H9 (cell line): Measurements from ENCODE around the gene EPB41. TPM values are rescaled to one million over a fixed set of nuclear protein-coding genes. Genes with fewer than 3 reads are reported as not detected.

Experiments
- DNase-seq: peaks from one replicate; pipeline ENCODE4 v3.0.0-alpha.2; 2017
- H2AFZ ChIP-seq: one replicate; pipeline ENCODE4 v1.6.1; 2013; ENCODE audit warnings: mild to moderate bottlenecking, low read length, control low read depth, moderate library complexity
- H2AK5ac ChIP-seq: 2 replicates; pipeline ENCODE4 v1.6.1; 2013; ENCODE audit warnings: low read length, control low read depth, mixed read lengths; ENCODE audit not compliant: insufficient read length
- H2BK120ac ChIP-seq: one replicate; pipeline ENCODE4 v1.6.1; 2013; ENCODE audit warnings: low read depth, mild to moderate bottlenecking, low read length, control low read depth, inconsistent platforms; ENCODE audit not compliant: poor library complexity, severe bottlenecking
- H2BK12ac ChIP-seq: 2 replicates; pipeline ENCODE4 v1.6.1; 2013; ENCODE audit warnings: low read length, control low read depth, mixed read lengths, low read depth; ENCODE audit not compliant: insufficient read length
- H2BK15ac ChIP-seq: 2 replicates; pipeline ENCODE4 v1.6.1; 2013; ENCODE audit warnings: low read depth, low read length, control low read depth
- H2BK20ac ChIP-seq: one replicate; pipeline ENCODE4 v1.6.1; 2013; ENCODE audit warnings: low read depth, mild to moderate bottlenecking, low read length, control low read depth, inconsistent platforms; ENCODE audit not compliant: poor library complexity, severe bottlenecking
- H2BK5ac ChIP-seq: 2 replicates; pipeline ENCODE4 v1.6.1; 2013; ENCODE audit warnings: low read length, control low read depth, mixed read lengths; ENCODE audit not compliant: insufficient read length
- H3K14ac ChIP-seq: 2 replicates; pipeline ENCODE4 v1.6.1; 2013; ENCODE audit warnings: low read length, control low read depth; ENCODE audit not compliant: insufficient read depth
- H3K18ac ChIP-seq: 2 replicates; pipeline ENCODE4 v1.6.1; 2013; ENCODE audit warnings: low read depth, mild to moderate bottlenecking, mixed read lengths, low read length, control low read depth; ENCODE audit not compliant: insufficient read length
- H3K23ac ChIP-seq: 2 replicates; pipeline ENCODE4 v1.6.1; 2013; ENCODE audit warnings: low read length, control low read depth, mixed read lengths, low read depth; ENCODE audit not compliant: insufficient read length
- H3K23me2 ChIP-seq: 2 replicates; pipeline ENCODE4 v1.6.1; 2013; ENCODE audit warnings: low read depth, mild to moderate bottlenecking, mixed read lengths, low read length, control low read depth; ENCODE audit not compliant: insufficient read length, poor library complexity, severe bottlenecking
- H3K27ac ChIP-seq: 2 replicates; pipeline ENCODE4 v1.5.1; 2013; ENCODE audit warnings: low read length, control low read depth, mixed read lengths, low read depth; ENCODE audit not compliant: insufficient read length
- H3K27me3 ChIP-seq: 2 replicates; pipeline ENCODE4 v1.6.1; 2013; ENCODE audit warnings: low read length, control low read depth, inconsistent platforms; ENCODE audit not compliant: insufficient read depth
- H3K4ac ChIP-seq: 2 replicates; pipeline ENCODE4 v1.6.1; 2013; ENCODE audit warnings: low read depth, mild to moderate bottlenecking, control low read depth, inconsistent platforms, low read length, moderate library complexity
- H3K4me1 ChIP-seq: 2 replicates; pipeline ENCODE4 v1.6.1; 2013; ENCODE audit warnings: low read length, control low read depth, inconsistent platforms; ENCODE audit not compliant: insufficient read depth
- H3K4me2 ChIP-seq: 2 replicates; pipeline ENCODE4 v1.6.1; 2013; ENCODE audit warnings: low read length, control low read depth, mixed read lengths; ENCODE audit not compliant: insufficient read length, insufficient read depth
- H3K56ac ChIP-seq: 2 replicates; pipeline ENCODE4 v1.6.1; 2013; ENCODE audit warnings: low read depth, mild to moderate bottlenecking, mixed read lengths, low read length, control low read depth; ENCODE audit not compliant: insufficient read length
- H3K79me1 ChIP-seq: 2 replicates; pipeline ENCODE4 v1.6.1; 2013; ENCODE audit warnings: low read depth, mild to moderate bottlenecking, moderate library complexity, low read length, control low read depth, inconsistent platforms; ENCODE audit not compliant: insufficient read depth, poor library complexity, severe bottlenecking
- H3K79me2 ChIP-seq: 2 replicates; pipeline ENCODE4 v1.6.1; 2013; ENCODE audit warnings: low read length, control low read depth, inconsistent platforms; ENCODE audit not compliant: insufficient read depth
- H3K9ac ChIP-seq: 2 replicates; pipeline ENCODE4 v1.6.1; 2013; ENCODE audit warnings: low read length, control low read depth, mixed read lengths; ENCODE audit not compliant: insufficient read length; ENCODE audit errors: extremely low read depth
- H3K9me3 ChIP-seq: one replicate; pipeline ENCODE4 v1.6.1; 2013; ENCODE audit warnings: low read depth, low read length, inconsistent platforms; ENCODE audit not compliant: control insufficient read depth
- H3T11ph ChIP-seq: one replicate; pipeline ENCODE4 v1.6.1; 2013; ENCODE audit warnings: mild to moderate bottlenecking, low read length, control low read depth, inconsistent platforms
- H4K20me1 ChIP-seq: one replicate; pipeline ENCODE4 v1.6.1; 2013; ENCODE audit not compliant: control insufficient read depth, insufficient read length, insufficient read depth
- H4K5ac ChIP-seq: 2 replicates; pipeline ENCODE4 v1.6.1; 2013; ENCODE audit warnings: low read depth, mild to moderate bottlenecking, mixed read lengths, low read length, control low read depth; ENCODE audit not compliant: insufficient read length
- H4K8ac ChIP-seq: replicated peaks from 2 replicates; pipeline ENCODE4 v1.6.1; 2013; ENCODE audit warnings: low read length, control low read depth, mixed read lengths, low read depth; ENCODE audit not compliant: insufficient read length
- H4K91ac ChIP-seq: 2 replicates; pipeline ENCODE4 v1.6.1; 2013; ENCODE audit warnings: low read depth, mild to moderate bottlenecking, moderate library complexity, mixed read lengths, low read length, control low read depth; ENCODE audit not compliant: insufficient read length
- H3K27ac Mint-ChIP-seq, 3 experiments: 2 replicates in 2 of 3; 3 replicates in 1 of 3; pipeline ENCODE4 v1.8.0; 2020 to 2021; ENCODE audit warnings: mixed read lengths in 3 of 3, mild to moderate bottlenecking in 1 of 3, moderate library complexity in 1 of 3
- H3K27me3 Mint-ChIP-seq: 2 replicates; pipeline ENCODE4 v1.8.0; 2021; ENCODE audit warnings: low read depth, mild to moderate bottlenecking, moderate library complexity, mixed read lengths
- H3K36me3 Mint-ChIP-seq, 3 experiments: 2 replicates in 2 of 3; 3 replicates in 1 of 3; pipeline ENCODE4 v1.8.0; 2020 to 2021; ENCODE audit warnings: low read depth in 3 of 3, mixed read lengths in 3 of 3; ENCODE audit not compliant: insufficient read depth in 1 of 3
- H3K4me1 Mint-ChIP-seq, 2 experiments: 2 replicates each; pipeline ENCODE4 v1.8.0; 2020; ENCODE audit warnings: mixed read lengths in 2 of 2
- H3K4me3 Mint-ChIP-seq, 2 experiments: 2 replicates in 1 of 2; 3 replicates in 1 of 2; pipeline ENCODE4 v1.8.0; 2020 to 2021; ENCODE audit warnings: mild to moderate bottlenecking in 2 of 2, mixed read lengths in 2 of 2, moderate library complexity in 1 of 2
- H3K9me3 Mint-ChIP-seq, 2 experiments: 2 replicates in 1 of 2; 3 replicates in 1 of 2; pipeline ENCODE4 v1.8.0; 2020; ENCODE audit warnings: mild to moderate bottlenecking in 2 of 2, mixed read lengths in 2 of 2, moderate library complexity in 1 of 2
- CTCF ChIP-seq: fragments of 200-600 bp; sonication (generic); conservative IDR thresholded peaks from 3 replicates; pipeline ENCODE4 v1.8.0; 2021; ENCODE audit warnings: antibody characterized with exemption, mild to moderate bottlenecking
- WGBS: extraction: QIAGEN DNeasy Blood & Tissue Kit; methylation state at CpG from one replicate; pipeline ENCODE4 v1.1.7; 2013; ENCODE audit warnings: missing lambda C conversion rate, low lambda C conversion rate, mixed read lengths; ENCODE audit not compliant: insufficient read length; ENCODE audit errors: extremely low coverage; 5-methylcytosine and 5-hydroxymethylcytosine counted together
- total RNA-seq: library from RNA; stranded (reverse); gene quantifications from 2 replicates; pipeline ENCODE4 v1.2.1, GENCODE V29; 2021

Gene EPB41
- total RNA-seq, 1 experiment from 2014 or later, result 75.4 TPM

- Mint-ChIP-seq H3K9me3 (no peaks in the 10 kb centered on the region), H3K27ac (no peak overlapping the region), H3K27me3 (no peaks in the 10 kb centered on the region), H3K36me3 (peaks cover 0 to 8% (median 4%) of the 10 kb centered on the region in 3 experiments; a peak in 4 of 7 replicates), H3K4me1 (peaks cover 0 to 4% of the 10 kb centered on the region in 2 experiments; a peak in 2 of 4 replicates), H3K4me3 (no peak overlapping the region)
- no peak overlapping the region for H3K4me2 ChIP-seq
- no peaks in the 10 kb centered on the region for H3K79me1 ChIP-seq
- TF ChIP-seq CTCF, result no peak
- H3K56ac ChIP-seq, result no peak overlapping the region
- DNase-seq, result no peak
- no peak overlapping the region for H4K8ac ChIP-seq
- H3K14ac ChIP-seq, result no peak overlapping the region
- H3K18ac ChIP-seq, result no peak overlapping the region
- no peak overlapping the region for H3K4ac ChIP-seq
- H4K5ac ChIP-seq, result no peak overlapping the region
- no peak overlapping the region for H4K91ac ChIP-seq
- H2AFZ ChIP-seq, result no peak overlapping the region
- no peaks in the 10 kb centered on the region for H3K23me2 ChIP-seq
- no peak overlapping the region for H2AK5ac ChIP-seq
- no CpG with 5 or more reads among the region's 1 CpG for WGBS
- H3K9me3 ChIP-seq, result no peaks in the 10 kb centered on the region
- no peak overlapping the region for H3K27ac ChIP-seq
- H3K4me1 ChIP-seq, result no peaks in the 10 kb centered on the region
- no peak overlapping the region for H2BK5ac ChIP-seq
- no peak overlapping the region for H2BK120ac ChIP-seq
- no peak overlapping the region for H3K23ac ChIP-seq
- H2BK20ac ChIP-seq, result no peak overlapping the region
- H2BK15ac ChIP-seq, result no peak overlapping the region
- no peaks in the 10 kb centered on the region for H4K20me1 ChIP-seq
- no peak overlapping the region for H2BK12ac ChIP-seq
- H3K9ac ChIP-seq, result no peak overlapping the region
- H3T11ph ChIP-seq, result no peak overlapping the region
- H3K27me3 ChIP-seq, result no peaks in the 10 kb centered on the region
- H3K79me2 ChIP-seq, result no peaks in the 10 kb centered on the region
Observed at GRCh38 chr1:29064064-29064463, 149.7 kb downstream of the EPB41 start.
